ENCODE results near the gene CLDN11. TPM values are rescaled to one million over a fixed set of nuclear protein-coding genes. Genes with fewer than 3 reads are reported as not detected.

Gene CLDN11
- polyA plus RNA-seq, 3 donors = 0.11 TPM; not detected in 2

- Mint-ChIP-seq H3K27ac (no peak overlapping the region), H3K4me3 (no peak overlapping the region), H3K36me3 (no peaks in the 10 kb centered on the region), H3K4me1 (no peaks in the 10 kb centered on the region), H3K9me3 (peaks cover 0 to 4% (median 0%) of the 10 kb centered on the region in 7 donors), H3K27me3 (ENCODE audit: low read depth in 3 of 3) (peaks cover 5 to 9% (median 6%) of the 10 kb centered on the region in 3 donors)
- WGBS (ENCODE audit: insufficient coverage) = 75% methylated on average over 6 of the region's 6 CpGs
- DNase-seq = no peak
- H4K20me1 ChIP-seq (ENCODE audit: insufficient read depth, low read length) = no peaks in the 10 kb centered on the region
- intact Hi-C loops (cut with micrococcal nuclease) = no loop called here
- H3K4me2 ChIP-seq (replicated peaks; ENCODE audit: extremely low read depth, low read length, poor library complexity, severe bottlenecking) = no peak overlapping the region
- no peak overlapping the region for H3K9ac ChIP-seq (ENCODE audit: insufficient read depth, low read length, poor library complexity, severe bottlenecking)
- H3K79me2 ChIP-seq (ENCODE audit: insufficient read depth, low read length) = no peaks in the 10 kb centered on the region
- H3K36me3 ChIP-seq (replicated peaks in 1 of 2; ENCODE audit: control insufficient read depth in 1 of 2, insufficient read depth in 2 of 2, low read length in 2 of 2) = no peaks in the 10 kb centered on the region
- no peaks in the 10 kb centered on the region for H3K27me3 ChIP-seq (ENCODE audit: control insufficient read depth in 2 of 2, insufficient read depth in 2 of 2, low read length in 2 of 2)
- no peaks in the 10 kb centered on the region for H3K4me1 ChIP-seq (ENCODE audit: control insufficient read depth in 1 of 2, insufficient read depth in 2 of 2, low read length in 2 of 2)
- no peaks in the 10 kb centered on the region for H3K9me3 ChIP-seq (replicated peaks in 1 of 2; ENCODE audit: control insufficient read depth in 1 of 2, insufficient read depth in 1 of 2, low read length in 2 of 2)
- no peak overlapping the region for H3K27ac ChIP-seq (ENCODE audit: low read depth in 1 of 2, low read length in 2 of 2)
- no peak overlapping the region for H3K4me3 ChIP-seq (replicated peaks in 1 of 3; ENCODE audit: low read depth in 2 of 3, low read length in 3 of 3)
- no peak overlapping the region for H2AFZ ChIP-seq (ENCODE audit: insufficient read depth, low read depth, low read length, poor library complexity, severe bottlenecking)
- TF ChIP-seq, protein P1, sequence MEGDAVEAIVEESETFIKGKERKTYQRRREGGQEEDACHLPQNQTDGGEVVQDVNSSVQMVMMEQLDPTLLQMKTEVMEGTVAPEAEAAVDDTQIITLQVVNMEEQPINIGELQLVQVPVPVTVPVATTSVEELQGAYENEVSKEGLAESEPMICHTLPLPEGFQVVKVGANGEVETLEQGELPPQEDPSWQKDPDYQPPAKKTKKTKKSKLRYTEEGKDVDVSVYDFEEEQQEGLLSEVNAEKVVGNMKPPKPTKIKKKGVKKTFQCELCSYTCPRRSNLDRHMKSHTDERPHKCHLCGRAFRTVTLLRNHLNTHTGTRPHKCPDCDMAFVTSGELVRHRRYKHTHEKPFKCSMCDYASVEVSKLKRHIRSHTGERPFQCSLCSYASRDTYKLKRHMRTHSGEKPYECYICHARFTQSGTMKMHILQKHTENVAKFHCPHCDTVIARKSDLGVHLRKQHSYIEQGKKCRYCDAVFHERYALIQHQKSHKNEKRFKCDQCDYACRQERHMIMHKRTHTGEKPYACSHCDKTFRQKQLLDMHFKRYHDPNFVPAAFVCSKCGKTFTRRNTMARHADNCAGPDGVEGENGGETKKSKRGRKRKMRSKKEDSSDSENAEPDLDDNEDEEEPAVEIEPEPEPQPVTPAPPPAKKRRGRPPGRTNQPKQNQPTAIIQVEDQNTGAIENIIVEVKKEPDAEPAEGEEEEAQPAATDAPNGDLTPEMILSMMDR (IDR thresholded peaks at IDR 0.05) = no peak
These were observed 57.6 kb downstream of the CLDN11 start for GRCh38 chr3:170476291-170476690.

DNA sequence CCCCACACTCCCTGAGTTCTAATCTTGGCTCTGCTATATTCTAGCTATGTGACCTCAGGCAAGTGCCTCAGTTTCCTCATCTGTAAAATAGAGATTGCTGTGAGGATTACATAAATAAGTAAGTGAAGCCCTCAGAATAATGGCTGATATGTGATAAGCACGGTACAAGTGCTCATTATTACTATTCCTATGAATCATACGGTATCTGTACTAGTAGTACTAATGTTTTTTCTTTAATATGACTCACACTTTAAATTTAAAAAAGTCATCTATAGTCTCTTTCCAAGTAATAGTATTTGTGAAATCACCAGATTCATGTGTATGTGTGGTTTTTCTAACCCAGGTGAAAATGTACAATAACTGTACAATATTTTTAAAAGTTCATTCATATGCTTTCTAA lies 58.7 kb downstream of the CLDN11 start:
- intact Hi-C loops (cut with micrococcal nuclease) = no loop called here
- Mint-ChIP-seq H3K36me3 (no peaks in the 10 kb centered on the region), H3K27ac (no peak overlapping the region), H3K27me3 (ENCODE audit: low read depth in 3 of 3) (peaks cover 2 to 7% (median 5%) of the 10 kb centered on the region in 3 donors), H3K9me3 (peaks cover 0 to 4% (median 0%) of the 10 kb centered on the region in 7 donors), H3K4me3 (no peak overlapping the region), H3K4me1 (no peaks in the 10 kb centered on the region)
- H3K9me3 ChIP-seq (replicated peaks in 1 of 2; ENCODE audit: control insufficient read depth in 1 of 2, insufficient read depth in 1 of 2, low read length in 2 of 2) = no peaks in the 10 kb centered on the region
- H4K20me1 ChIP-seq (ENCODE audit: insufficient read depth, low read length) = no peaks in the 10 kb centered on the region
- H2AFZ ChIP-seq (ENCODE audit: insufficient read depth, low read depth, low read length, poor library complexity, severe bottlenecking) = no peak overlapping the region
- WGBS (ENCODE audit: insufficient coverage) = no CpG with 5 or more reads among the region's 2 CpGs
- no peak overlapping the region for H3K27ac ChIP-seq (ENCODE audit: low read depth in 1 of 2, low read length in 2 of 2)
- no peak overlapping the region for H3K9ac ChIP-seq (ENCODE audit: insufficient read depth, low read length, poor library complexity, severe bottlenecking)
- H3K27me3 ChIP-seq (ENCODE audit: control insufficient read depth in 2 of 2, insufficient read depth in 2 of 2, low read length in 2 of 2) = no peaks in the 10 kb centered on the region
- DNase-seq = no peak
- no peak overlapping the region for H3K4me2 ChIP-seq (replicated peaks; ENCODE audit: extremely low read depth, low read length, poor library complexity, severe bottlenecking)
- TF ChIP-seq, protein P1 (IDR thresholded peaks at IDR 0.05) = no peak
- no peaks in the 10 kb centered on the region for H3K36me3 ChIP-seq (replicated peaks in 1 of 2; ENCODE audit: control insufficient read depth in 1 of 2, insufficient read depth in 2 of 2, low read length in 2 of 2)
- H3K4me3 ChIP-seq (replicated peaks in 1 of 3; ENCODE audit: low read depth in 2 of 3, low read length in 3 of 3) = no peak overlapping the region
- H3K79me2 ChIP-seq (ENCODE audit: insufficient read depth, low read length) = no peaks in the 10 kb centered on the region
- H3K4me1 ChIP-seq (ENCODE audit: control insufficient read depth in 1 of 2, insufficient read depth in 2 of 2, low read length in 2 of 2) = no peaks in the 10 kb centered on the region
